ENCODE results near the gene UST. TPM values are rescaled to one million over a fixed set of nuclear protein-coding genes. Genes with fewer than 3 reads are reported as not detected.

Gene UST
- total and polyA plus RNA-seq, 4 donors = 8.4 to 21.5 (median 14.1) TPM

- Histone ChIP-seq H3K4me1 (ENCODE audit: control insufficient read depth in 1 of 2, insufficient read depth in 2 of 2, low read length in 2 of 2) (no peaks in the 10 kb centered on the region), H3K27ac (ENCODE audit: low read depth in 1 of 2, low read length in 2 of 2) (no peak overlapping the region), H3K9me3 (ENCODE audit: control insufficient read depth, low read length) (peaks cover 2% of the 10 kb centered on the region), H3K27me3 (ENCODE audit: control insufficient read depth in 1 of 2, insufficient read depth in 2 of 2, low read length in 1 of 2) (no peaks in the 10 kb centered on the region), H3K36me3 (ENCODE audit: control insufficient read depth in 1 of 2, insufficient read depth in 2 of 2, low read length in 1 of 2) (no peaks in the 10 kb centered on the region), H3K4me3 (ENCODE audit: low read length in 2 of 2) (no peak overlapping the region)
- WGBS, 2 donors = 87 to 89% methylated on average over 1 of the region's 1 CpG
- intact Hi-C loops (cut with DNase I) = no loop called here
- DNase-seq = no peak
- no peak for ATAC-seq (ENCODE audit: low FRiP score)
Observed at GRCh38 chr6:148989585-148989984, 242.8 kb downstream of the UST start.

DNA sequence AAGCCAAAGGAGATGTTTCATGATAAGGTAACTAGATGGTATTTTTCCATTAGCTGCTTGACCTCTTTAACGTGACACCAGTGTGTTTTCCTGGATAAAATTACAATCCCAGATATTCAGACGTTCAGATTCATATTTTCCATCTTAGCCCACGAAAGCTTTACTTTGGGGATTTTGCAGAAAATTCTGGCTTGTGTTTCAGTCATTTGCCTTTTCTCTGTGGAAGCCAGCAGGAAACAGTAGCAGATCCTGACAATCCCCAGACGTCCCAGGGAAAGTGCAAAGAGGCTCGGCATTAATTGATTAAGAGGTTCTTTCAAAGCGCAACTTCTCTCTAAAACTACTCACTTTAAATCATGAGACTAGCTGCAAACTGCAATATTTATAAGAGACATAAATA lies 243.6 kb downstream of the UST start:
- H3K4me1 ChIP-seq (ENCODE audit: control insufficient read depth in 1 of 2, insufficient read depth in 2 of 2, low read length in 2 of 2) = no peaks in the 10 kb centered on the region
- peaks cover 2% of the 10 kb centered on the region for H3K9me3 ChIP-seq (ENCODE audit: control insufficient read depth, low read length)
- H3K36me3 ChIP-seq (ENCODE audit: control insufficient read depth in 1 of 2, insufficient read depth in 2 of 2, low read length in 1 of 2) = no peaks in the 10 kb centered on the region
- ATAC-seq (ENCODE audit: low FRiP score) (no peak), DNase-seq (no peak)
- no peak overlapping the region for H3K27ac ChIP-seq (ENCODE audit: low read depth in 1 of 2, low read length in 2 of 2)
- 61 to 73% methylated on average over 6 of the region's 6 CpGs for WGBS, 2 donors
- no peak overlapping the region for H3K4me3 ChIP-seq (ENCODE audit: low read length in 2 of 2)
- H3K27me3 ChIP-seq (ENCODE audit: control insufficient read depth in 1 of 2, insufficient read depth in 2 of 2, low read length in 1 of 2) = no peaks in the 10 kb centered on the region
- intact Hi-C loops (cut with DNase I) = no loop called here

- H3K4me3 ChIP-seq (ENCODE audit: low read length in 2 of 2) = no peak overlapping the region
- H3K36me3 ChIP-seq (ENCODE audit: control insufficient read depth in 1 of 2, insufficient read depth in 2 of 2, low read length in 1 of 2) = no peaks in the 10 kb centered on the region
- intact Hi-C loops (cut with DNase I) = no loop called here
- 5 to 6% methylated on average over 1 of the region's 1 CpG for WGBS, 2 donors
- DNase-seq = no peak
- peaks cover 2 to 3% of the 10 kb centered on the region in 2 donors for H3K4me1 ChIP-seq (ENCODE audit: control insufficient read depth in 1 of 2, insufficient read depth in 2 of 2, low read length in 2 of 2)
- no peak for ATAC-seq (ENCODE audit: low FRiP score)
- no peaks in the 10 kb centered on the region for H3K27me3 ChIP-seq (ENCODE audit: control insufficient read depth in 1 of 2, insufficient read depth in 2 of 2, low read length in 1 of 2)
- H3K27ac ChIP-seq (ENCODE audit: low read depth in 1 of 2, low read length in 2 of 2) = no peak overlapping the region
- peaks cover 2% of the 10 kb centered on the region for H3K9me3 ChIP-seq (ENCODE audit: control insufficient read depth, low read length)
Observed at GRCh38 chr6:148996815-148997214, 250.0 kb downstream of the UST start.

GRCh38 chr6:148997865-148998264 lies 251.0 kb downstream of the UST start:
- Histone ChIP-seq H3K27me3 (ENCODE audit: control insufficient read depth in 1 of 2, insufficient read depth in 2 of 2, low read length in 1 of 2) (no peaks in the 10 kb centered on the region), H3K4me1 (ENCODE audit: control insufficient read depth in 1 of 2, insufficient read depth in 2 of 2, low read length in 2 of 2) (peaks cover 2 to 3% of the 10 kb centered on the region in 2 donors), H3K36me3 (ENCODE audit: control insufficient read depth in 1 of 2, insufficient read depth in 2 of 2, low read length in 1 of 2) (no peaks in the 10 kb centered on the region), H3K9me3 (ENCODE audit: control insufficient read depth, low read length) (peaks cover 2% of the 10 kb centered on the region), H3K4me3 (ENCODE audit: low read length in 2 of 2) (no peak overlapping the region), H3K27ac (ENCODE audit: low read depth in 1 of 2, low read length in 2 of 2) (no peak overlapping the region)
- no peak for ATAC-seq (ENCODE audit: low FRiP score)
- intact Hi-C loops (cut with DNase I) = no loop called here
- WGBS, 2 donors = 75 to 77% methylated on average over 3 of the region's 3 CpGs
- DNase-seq = no peak

- DNase-seq (no peak), ATAC-seq (ENCODE audit: low FRiP score) (no peak)
- 97 to 98% methylated on average over 4 of the region's 4 CpGs for WGBS, 2 donors
- H3K36me3 ChIP-seq (ENCODE audit: control insufficient read depth in 1 of 2, insufficient read depth in 2 of 2, low read length in 1 of 2) = no peaks in the 10 kb centered on the region
- no peaks in the 10 kb centered on the region for H3K9me3 ChIP-seq (ENCODE audit: control insufficient read depth, low read length)
- H3K4me3 ChIP-seq (ENCODE audit: low read length in 2 of 2) = no peak overlapping the region
- peak overlapping the region in 1 of 2 donors; percentile 28 for H3K27ac ChIP-seq (ENCODE audit: low read depth in 1 of 2, low read length in 2 of 2)
- intact Hi-C loops (cut with DNase I) = no loop called here
- no peaks in the 10 kb centered on the region for H3K27me3 ChIP-seq (ENCODE audit: control insufficient read depth in 1 of 2, insufficient read depth in 2 of 2, low read length in 1 of 2)
- peaks cover 2 to 3% of the 10 kb centered on the region in 2 donors for H3K4me1 ChIP-seq (ENCODE audit: control insufficient read depth in 1 of 2, insufficient read depth in 2 of 2, low read length in 2 of 2)
Observed at GRCh38 chr6:148998704-148999103, 251.9 kb downstream of the UST start.

DNA sequence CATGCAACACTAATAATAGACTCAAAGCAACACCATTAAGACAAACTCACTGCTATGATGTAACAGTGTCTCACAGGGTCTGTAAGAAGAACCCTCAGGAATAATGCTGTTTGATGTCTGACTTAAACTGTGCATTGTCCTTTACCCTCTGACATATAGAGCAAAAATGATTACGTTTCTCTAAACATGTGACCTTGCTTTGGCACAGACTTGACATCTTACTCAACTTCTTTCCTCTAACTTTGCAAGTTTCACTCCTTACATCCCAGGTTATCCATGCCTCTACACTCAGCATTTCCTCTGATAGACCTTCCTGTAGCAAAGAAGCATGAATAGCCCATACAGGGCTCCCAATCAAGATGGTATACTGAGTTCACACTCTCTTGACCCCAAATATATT lies 252.7 kb downstream of the UST start:
- intact Hi-C loops (cut with DNase I) = no loop called here
- ATAC-seq (ENCODE audit: low FRiP score) = peak; percentile 20
- H3K9me3 ChIP-seq (ENCODE audit: control insufficient read depth, low read length) = no peaks in the 10 kb centered on the region
- peaks cover 2 to 3% of the 10 kb centered on the region in 2 donors for H3K4me1 ChIP-seq (ENCODE audit: control insufficient read depth in 1 of 2, insufficient read depth in 2 of 2, low read length in 2 of 2)
- H3K36me3 ChIP-seq (ENCODE audit: control insufficient read depth in 1 of 2, insufficient read depth in 2 of 2, low read length in 1 of 2) = no peaks in the 10 kb centered on the region
- no peaks in the 10 kb centered on the region for H3K27me3 ChIP-seq (ENCODE audit: control insufficient read depth in 1 of 2, insufficient read depth in 2 of 2, low read length in 1 of 2)
- H3K27ac ChIP-seq (ENCODE audit: low read depth in 1 of 2, low read length in 2 of 2) = peak overlapping the region; percentile 63 to 88
- no peak overlapping the region for H3K4me3 ChIP-seq (ENCODE audit: low read length in 2 of 2)
- 3 to 4% methylated on average over 1 of the region's 1 CpG for WGBS, 2 donors
- DNase-seq = no peak

GRCh38 chr6:148999929-149000468 lies 253.2 kb downstream of the UST start:
- Histone ChIP-seq H3K4me1 (ENCODE audit: control insufficient read depth in 1 of 2, insufficient read depth in 2 of 2, low read length in 2 of 2) (peaks cover 2 to 3% of the 10 kb centered on the region in 2 donors), H3K27ac (ENCODE audit: low read depth in 1 of 2, low read length in 2 of 2) (peak overlapping the region; percentile 63 to 73), H3K27me3 (ENCODE audit: control insufficient read depth in 1 of 2, insufficient read depth in 2 of 2, low read length in 1 of 2) (no peaks in the 10 kb centered on the region), H3K36me3 (ENCODE audit: control insufficient read depth in 1 of 2, insufficient read depth in 2 of 2, low read length in 1 of 2) (no peaks in the 10 kb centered on the region), H3K9me3 (ENCODE audit: control insufficient read depth, low read length) (no peaks in the 10 kb centered on the region), H3K4me3 (ENCODE audit: low read length in 2 of 2) (no peak overlapping the region)
- WGBS, 2 donors = 59 to 66% methylated on average over 3 of the region's 3 CpGs
- intact Hi-C loops (cut with DNase I) = no loop called here
- ATAC-seq (ENCODE audit: low FRiP score) = peak; percentile 80
- DNase-seq = peak; percentile 86 to 89

DNA sequence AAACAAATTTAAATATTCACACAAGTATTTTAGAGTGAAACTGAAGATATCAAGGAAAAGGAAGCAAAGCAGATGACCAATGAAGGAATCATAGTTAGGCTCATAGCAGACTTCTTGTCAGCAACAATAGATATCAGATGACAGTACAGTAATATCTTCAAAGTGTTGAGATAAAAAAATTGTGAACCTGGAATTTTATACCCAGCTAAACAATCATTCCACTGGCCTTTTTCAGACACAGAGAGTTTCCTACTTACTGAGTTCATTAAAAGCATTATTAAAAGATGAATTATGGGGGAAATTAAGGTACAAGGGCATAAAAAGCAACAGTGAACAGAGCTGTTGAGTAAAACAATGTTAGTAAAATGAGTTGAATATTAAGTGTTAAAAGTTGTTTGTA lies 254.6 kb downstream of the UST start:
- DNase-seq (no peak), ATAC-seq (ENCODE audit: low FRiP score) (no peak)
- H3K36me3 ChIP-seq (ENCODE audit: control insufficient read depth in 1 of 2, insufficient read depth in 2 of 2, low read length in 1 of 2) = no peaks in the 10 kb centered on the region
- intact Hi-C loops (cut with DNase I) = no loop called here
- no peak overlapping the region for H3K4me3 ChIP-seq (ENCODE audit: low read length in 2 of 2)
- H3K27me3 ChIP-seq (ENCODE audit: control insufficient read depth in 1 of 2, insufficient read depth in 2 of 2, low read length in 1 of 2) = no peaks in the 10 kb centered on the region
- H3K4me1 ChIP-seq (ENCODE audit: control insufficient read depth in 1 of 2, insufficient read depth in 2 of 2, low read length in 2 of 2) = peaks cover 2 to 3% of the 10 kb centered on the region in 2 donors
- H3K9me3 ChIP-seq (ENCODE audit: control insufficient read depth, low read length) = no peaks in the 10 kb centered on the region
- no peak overlapping the region for H3K27ac ChIP-seq (ENCODE audit: low read depth in 1 of 2, low read length in 2 of 2)

DNA sequence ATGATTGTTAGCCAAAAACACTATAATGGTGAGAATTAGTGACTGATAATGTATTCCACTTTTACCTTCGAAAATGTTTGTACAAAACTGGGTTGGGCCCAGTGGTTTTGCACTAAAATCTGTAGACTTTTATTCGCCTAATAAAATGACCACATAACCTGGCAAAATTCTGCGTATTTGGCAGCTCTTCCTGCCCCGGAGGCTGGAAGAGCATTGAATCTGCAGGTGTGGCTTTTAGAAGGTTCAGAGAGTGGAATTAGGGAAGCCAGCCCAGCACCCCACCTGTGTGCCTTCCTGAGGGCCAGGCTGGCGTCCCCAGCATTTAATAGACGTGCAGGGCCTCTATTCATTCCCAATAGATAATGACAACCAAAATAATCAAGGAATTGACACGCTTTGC lies 256.7 kb downstream of the UST start:
- ATAC-seq (ENCODE audit: low FRiP score) (no peak), DNase-seq (no peak)
- H3K27ac ChIP-seq (ENCODE audit: low read depth in 1 of 2, low read length in 2 of 2) = no peak overlapping the region
- no peaks in the 10 kb centered on the region for H3K27me3 ChIP-seq (ENCODE audit: control insufficient read depth in 1 of 2, insufficient read depth in 2 of 2, low read length in 1 of 2)
- H3K9me3 ChIP-seq (ENCODE audit: control insufficient read depth, low read length) = no peaks in the 10 kb centered on the region
- peaks cover 2 to 3% of the 10 kb centered on the region in 2 donors for H3K4me1 ChIP-seq (ENCODE audit: control insufficient read depth in 1 of 2, insufficient read depth in 2 of 2, low read length in 2 of 2)
- H3K4me3 ChIP-seq (ENCODE audit: low read length in 2 of 2) = no peak overlapping the region
- WGBS, 2 donors = 82 to 97% methylated on average over 7 of the region's 7 CpGs
- no peaks in the 10 kb centered on the region for H3K36me3 ChIP-seq (ENCODE audit: control insufficient read depth in 1 of 2, insufficient read depth in 2 of 2, low read length in 1 of 2)
- intact Hi-C loops (cut with DNase I) = no loop called here

Data from aorta (tissue), 5 donors.